PC-9 (cell line): ENCODE measurements around the gene CNIH3.

Experiments used
- EZH2 ChIP-seq: fragments of 200-600 bp; sonication (generic); IDR thresholded peaks from 2 replicates; pipeline ENCODE4 v1.8.0; 2017; ENCODE audit warnings: antibody characterized with exemption, low read depth
- TF ChIP-seq, protein P1 (sequence below): fragments of 200-600 bp; sonication (generic); conservative IDR thresholded peaks from 2 replicates; pipeline ENCODE4 v1.6.1; 2017; ENCODE audit warnings: mixed run types, antibody characterized with exemption, mild to moderate bottlenecking, moderate library complexity

DNA sequence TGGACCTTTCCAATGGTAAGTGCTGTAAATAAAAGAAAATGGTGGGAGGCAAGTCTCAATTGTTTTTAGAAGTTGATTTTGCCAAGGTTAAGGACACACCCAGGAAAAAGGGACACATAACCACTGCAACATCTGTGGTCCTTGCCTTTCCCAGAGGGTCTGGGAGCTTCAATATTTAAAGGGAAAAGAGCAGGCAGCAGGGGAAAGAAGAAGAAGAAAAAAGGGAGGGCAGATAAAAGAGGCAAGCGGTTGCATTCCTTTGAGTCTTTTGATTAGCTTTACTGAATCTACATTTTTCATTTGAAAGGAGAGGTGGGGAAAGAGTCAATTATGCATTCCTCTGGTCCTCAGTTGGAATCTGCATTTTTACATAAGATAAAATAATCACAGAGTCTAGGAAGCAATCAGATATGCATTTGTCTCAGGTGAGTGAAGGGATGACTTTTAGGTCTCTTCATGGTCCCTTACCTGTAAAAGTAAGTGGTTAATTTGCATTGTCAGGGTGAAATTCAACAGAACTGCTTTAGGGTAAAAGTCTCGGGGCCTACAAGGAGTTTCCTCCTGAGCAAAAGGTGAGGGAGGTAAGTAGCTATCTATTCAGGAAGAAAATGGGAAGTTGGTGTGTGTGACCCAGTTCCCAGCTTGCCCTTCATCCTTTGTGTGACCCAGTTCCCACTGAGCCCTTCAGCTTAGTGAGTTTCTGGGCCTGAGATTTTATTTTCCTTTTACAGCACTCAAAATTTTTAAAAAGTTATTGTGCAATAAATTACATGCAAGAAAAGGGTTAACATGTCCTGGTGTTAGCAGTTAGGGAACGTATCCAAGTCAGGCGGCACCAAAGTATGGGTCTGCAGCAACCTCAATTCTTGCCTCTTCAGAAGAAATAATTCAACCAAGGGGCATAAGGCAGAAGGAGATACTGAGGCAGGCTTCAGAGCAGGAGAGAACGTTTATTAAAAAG is 8.6 kb upstream of the CNIH3 start:
- TF ChIP-seq, protein P1, sequence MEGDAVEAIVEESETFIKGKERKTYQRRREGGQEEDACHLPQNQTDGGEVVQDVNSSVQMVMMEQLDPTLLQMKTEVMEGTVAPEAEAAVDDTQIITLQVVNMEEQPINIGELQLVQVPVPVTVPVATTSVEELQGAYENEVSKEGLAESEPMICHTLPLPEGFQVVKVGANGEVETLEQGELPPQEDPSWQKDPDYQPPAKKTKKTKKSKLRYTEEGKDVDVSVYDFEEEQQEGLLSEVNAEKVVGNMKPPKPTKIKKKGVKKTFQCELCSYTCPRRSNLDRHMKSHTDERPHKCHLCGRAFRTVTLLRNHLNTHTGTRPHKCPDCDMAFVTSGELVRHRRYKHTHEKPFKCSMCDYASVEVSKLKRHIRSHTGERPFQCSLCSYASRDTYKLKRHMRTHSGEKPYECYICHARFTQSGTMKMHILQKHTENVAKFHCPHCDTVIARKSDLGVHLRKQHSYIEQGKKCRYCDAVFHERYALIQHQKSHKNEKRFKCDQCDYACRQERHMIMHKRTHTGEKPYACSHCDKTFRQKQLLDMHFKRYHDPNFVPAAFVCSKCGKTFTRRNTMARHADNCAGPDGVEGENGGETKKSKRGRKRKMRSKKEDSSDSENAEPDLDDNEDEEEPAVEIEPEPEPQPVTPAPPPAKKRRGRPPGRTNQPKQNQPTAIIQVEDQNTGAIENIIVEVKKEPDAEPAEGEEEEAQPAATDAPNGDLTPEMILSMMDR: no peak
- TF ChIP-seq EZH2: no peak
